GM23338 (cell line): ENCODE results near the gene DMRT1. TPM values are rescaled to one million over a fixed set of nuclear protein-coding genes. Genes with fewer than 3 reads are reported as not detected.

Experiments used
- ATAC-seq: fragments of 200-7000 bp; cut with Tn5 transposase; 3 replicates; pipeline ENCODE4 v1.9.1; 2020
- DNase-seq: peaks from one replicate; pipeline ENCODE4 v3.0.0-alpha.2; 2015; ENCODE audit warnings: low spot score
- H2AFZ ChIP-seq: fragments of 200-600 bp; sonication (generic); 2 replicates; pipeline ENCODE4 v1.8.0; 2016; ENCODE audit warnings: antibody characterized with exemption, mild to moderate bottlenecking, moderate library complexity
- H3F3A ChIP-seq: fragments of 200-600 bp; sonication (generic); replicated peaks from 2 replicates; pipeline ENCODE4 v1.8.0; 2017; ENCODE audit warnings: antibody characterized with exemption, mixed run types, low read depth
- H3K27ac ChIP-seq: fragments of 200-600 bp; sonication (generic); 2 replicates; pipeline ENCODE4 v1.6.1; 2016; ENCODE audit warnings: low read depth
- H3K27me3 ChIP-seq: fragments of 200-600 bp; sonication (generic); 2 replicates; pipeline ENCODE4 v1.8.0; 2016; ENCODE audit warnings: mild to moderate bottlenecking, mixed run types, moderate library complexity; ENCODE audit not compliant: insufficient read depth
- H3K36me3 ChIP-seq: fragments of 200-600 bp; sonication (generic); 2 replicates; pipeline ENCODE4 v1.8.0; 2016; ENCODE audit warnings: mild to moderate bottlenecking; ENCODE audit not compliant: insufficient read depth
- H3K4me1 ChIP-seq: fragments of 200-600 bp; sonication (generic); 2 replicates; pipeline ENCODE4 v1.8.0; 2016; ENCODE audit warnings: mild to moderate bottlenecking, moderate library complexity; ENCODE audit not compliant: insufficient read depth
- H3K4me2 ChIP-seq: fragments of 200-600 bp; sonication (generic); 2 replicates; pipeline ENCODE4 v1.7.1; 2017; ENCODE audit warnings: mixed run types
- H3K4me3 ChIP-seq: fragments of 200-600 bp; sonication (generic); 2 replicates; pipeline ENCODE4 v1.6.1; 2016; ENCODE audit warnings: mixed run types
- H3K79me2 ChIP-seq: fragments of 200-600 bp; sonication (generic); replicated peaks from 2 replicates; pipeline ENCODE4 v1.8.0; 2017; ENCODE audit warnings: mild to moderate bottlenecking; ENCODE audit not compliant: insufficient read depth
- H3K9me2 ChIP-seq: fragments of 200-600 bp; sonication (generic); 2 replicates; pipeline ENCODE4 v1.8.0; 2017; ENCODE audit not compliant: insufficient read depth
- H4K20me1 ChIP-seq: fragments of 200-600 bp; sonication (generic); replicated peaks from 2 replicates; pipeline ENCODE4 v1.8.0; 2017; ENCODE audit warnings: mild to moderate bottlenecking; ENCODE audit not compliant: insufficient read depth
- H3K27ac Mint-ChIP-seq: 2 replicates; pipeline ENCODE4 v1.8.0; 2020; ENCODE audit warnings: inconsistent platforms, mild to moderate bottlenecking, moderate library complexity, mixed read lengths
- H3K27me3 Mint-ChIP-seq: 3 replicates; pipeline ENCODE4 v1.8.0; 2022; ENCODE audit warnings: low read depth, mild to moderate bottlenecking, moderate library complexity, mixed read lengths, inconsistent platforms; ENCODE audit not compliant: insufficient read depth, poor library complexity
- H3K36me3 Mint-ChIP-seq: 3 replicates; pipeline ENCODE4 v1.8.0; 2021; ENCODE audit warnings: low read depth, mild to moderate bottlenecking, inconsistent platforms, moderate library complexity, mixed read lengths
- H3K4me1 Mint-ChIP-seq: 3 replicates; pipeline ENCODE4 v1.8.0; 2020; ENCODE audit warnings: mild to moderate bottlenecking, inconsistent platforms, mixed read lengths
- H3K4me3 Mint-ChIP-seq: 3 replicates; pipeline ENCODE4 v1.8.0; 2021; ENCODE audit warnings: moderate library complexity, mild to moderate bottlenecking, inconsistent platforms, mixed read lengths
- H3K9me3 Mint-ChIP-seq: 3 replicates; pipeline ENCODE4 v1.8.0; 2020; ENCODE audit warnings: moderate library complexity, mild to moderate bottlenecking, inconsistent platforms, mixed read lengths
- CTCF ChIP-seq, 2 experiments: fragments of 200-600 bp in 1 of 2; sonication (generic) in 1 of 2; conservative IDR thresholded peaks; 2 replicates each; pipeline versions ENCODE4 v1.5.1 to v1.6.1; 2016 to 2017; ENCODE audit warnings: antibody characterized with exemption in 2 of 2, low read depth in 2 of 2, mild to moderate bottlenecking in 2 of 2, moderate library complexity in 1 of 2
- ETS1 ChIP-seq: IDR thresholded peaks from 2 replicates; pipeline ENCODE4 v1.6.1; 2016; ENCODE audit warnings: antibody characterized with exemption
- EZH2phosphoT487 ChIP-seq: fragments of 200-600 bp; sonication (generic); IDR thresholded peaks from one replicate; pipeline ENCODE4 v1.8.1; 2018; ENCODE audit warnings: antibody characterized with exemption; ENCODE audit not compliant: unreplicated experiment
- JUNB ChIP-seq: IDR thresholded peaks from one replicate; pipeline ENCODE4 v1.6.1; 2016; ENCODE audit warnings: antibody characterized with exemption; ENCODE audit not compliant: unreplicated experiment
- REST ChIP-seq: IDR thresholded peaks from one replicate; pipeline ENCODE4 v1.6.1; 2018; ENCODE audit warnings: antibody characterized with exemption; ENCODE audit not compliant: unreplicated experiment
- ZNF114 ChIP-seq: fragments of 250-450 bp; sonication (Bioruptor Pico); IDR thresholded peaks from 2 replicates; pipeline ENCODE4 v1.5.0; 2020; ENCODE audit warnings: mild to moderate bottlenecking, moderate library complexity
- polyA plus RNA-seq: library from polyadenylated mRNA; unstranded; fragments of >200 nt; fragmentation: Nextera tagmentation; extraction: Ambion mirVana; gene quantifications from 2 replicates; pipeline ENCODE4 v1.2.1, GENCODE V29; 2016
- total RNA-seq: library from RNA; depleted of rRNA; stranded (reverse); fragments of >200 nt; shearing (Covaris generic); gene quantifications from 2 replicates; pipeline ENCODE4 v1.2.3, GENCODE V29; 2014

The DMRT1 gene
- total and polyA plus RNA-seq, 2 experiments from 2014 or later, result not detected

- Histone ChIP-seq H3K4me3 (no peak overlapping the region), H3K79me2 (no peaks in the 10 kb centered on the region), H2AFZ (peak overlapping the region; percentile 89), H3K27me3 (peaks cover 2% of the 10 kb centered on the region; the same call in 1 of the 2 replicates), H3K4me1 (no peaks in the 10 kb centered on the region), H3K27ac (no peak overlapping the region), H3F3A (no peaks in the 10 kb centered on the region), H4K20me1 (no peaks in the 10 kb centered on the region), H3K36me3 (no peaks in the 10 kb centered on the region), H3K4me2 (no peak overlapping the region), H3K9me2 (no peaks in the 10 kb centered on the region)
- Mint-ChIP-seq H3K4me3 (no peak overlapping the region), H3K9me3 (no peaks in the 10 kb centered on the region), H3K27me3 (peaks cover 8% of the 10 kb centered on the region), H3K36me3 (no peaks in the 10 kb centered on the region), H3K27ac (no peak overlapping the region), H3K4me1 (no peaks in the 10 kb centered on the region; the same call in 2 of the 3 replicates)
- DNase-seq (peak; percentile 59), ATAC-seq (no peak; the same call in 2 of the 3 replicates)
- TF ChIP-seq CTCF (conservative IDR thresholded peaks at IDR 0.05; ENCODE audit: low read depth in 2 of 2), result peak; percentile 57 to 63
- no peak for TF ChIP-seq ETS1
- TF ChIP-seq ZNF114, result no peak
- TF ChIP-seq EZH2phosphoT487, result no peak
- no peak for TF ChIP-seq REST
- TF ChIP-seq JUNB, result no peak
Observed at GRCh38 chr9:882416-882924, 41.0 kb downstream of the DMRT1 start.

- no peak for DNase-seq
- H3K27ac ChIP-seq, result no peak overlapping the region
- H3K9me2 ChIP-seq, result no peaks in the 10 kb centered on the region
- H3F3A ChIP-seq, result no peaks in the 10 kb centered on the region
- Mint-ChIP-seq H3K27me3 (peaks cover 8% of the 10 kb centered on the region), H3K4me3 (no peak overlapping the region), H3K36me3 (no peaks in the 10 kb centered on the region), H3K4me1 (no peaks in the 10 kb centered on the region; the same call in 2 of the 3 replicates), H3K9me3 (no peaks in the 10 kb centered on the region), H3K27ac (no peak overlapping the region)
- ATAC-seq, result no peak
- no peak overlapping the region for H2AFZ ChIP-seq
- peaks cover 2% of the 10 kb centered on the region; the same call in 1 of the 2 replicates for H3K27me3 ChIP-seq
- H3K79me2 ChIP-seq, result no peaks in the 10 kb centered on the region
- no peaks in the 10 kb centered on the region for H3K4me1 ChIP-seq
- no peak overlapping the region for H3K4me2 ChIP-seq
- H4K20me1 ChIP-seq, result no peaks in the 10 kb centered on the region
- no peaks in the 10 kb centered on the region for H3K36me3 ChIP-seq
- H3K4me3 ChIP-seq, result no peak overlapping the region
- TF ChIP-seq ETS1, result no peak
- TF ChIP-seq JUNB, result no peak
- no peak for TF ChIP-seq ZNF114
Observed at GRCh38 chr9:883011-883410, 41.5 kb downstream of the DMRT1 start.
